Neutrophil (primary cell): ENCODE results near the gene SDCCAG8.

Source experiments
- H3K27ac ChIP-seq: fragments of 200-600 bp; sonication (generic); 2 replicates; pipeline ENCODE4 v1.5.1; 2016; ENCODE audit warnings: mild to moderate bottlenecking, moderate library complexity
- H3K27me3 ChIP-seq: fragments of 200-600 bp; sonication (generic); 2 replicates; pipeline ENCODE4 v1.6.0; 2016; ENCODE audit warnings: mild to moderate bottlenecking
- H3K36me3 ChIP-seq: fragments of 200-600 bp; sonication (generic); 2 replicates; pipeline ENCODE4 v1.5.1; 2017
- H3K4me1 ChIP-seq, 2 experiments: fragments of 200-600 bp in 1 of 2; sonication (generic) in 1 of 2; 1 replicate in 1 of 2; 2 replicates in 1 of 2; pipeline versions ENCODE4 v1.5.1 to v1.6.1; 2013 to 2016; ENCODE audit warnings: low read depth in 1 of 2, low read length in 1 of 2, mild to moderate bottlenecking in 1 of 2, moderate library complexity in 1 of 2; ENCODE audit not compliant: control insufficient read depth in 1 of 2, insufficient read depth in 1 of 2
- H3K4me3 ChIP-seq, 2 experiments: fragments of 200-600 bp in 1 of 2; sonication (generic) in 1 of 2; 1 replicate in 1 of 2; 2 replicates in 1 of 2; pipeline ENCODE4 v1.5.1; 2013 to 2016; ENCODE audit warnings: low read depth in 1 of 2, low read length in 1 of 2, mild to moderate bottlenecking in 1 of 2, moderate library complexity in 1 of 2
- H3K9me3 ChIP-seq: fragments of 200-600 bp; sonication (generic); 2 replicates; pipeline ENCODE4 v1.5.1; 2016
- TF ChIP-seq, protein P1 (sequence below): fragments of 200-600 bp; sonication (generic); IDR thresholded peaks from 2 replicates; pipeline ENCODE4 v1.5.1; 2016; ENCODE audit warnings: antibody characterized with exemption

Gene SDCCAG8

DNA sequence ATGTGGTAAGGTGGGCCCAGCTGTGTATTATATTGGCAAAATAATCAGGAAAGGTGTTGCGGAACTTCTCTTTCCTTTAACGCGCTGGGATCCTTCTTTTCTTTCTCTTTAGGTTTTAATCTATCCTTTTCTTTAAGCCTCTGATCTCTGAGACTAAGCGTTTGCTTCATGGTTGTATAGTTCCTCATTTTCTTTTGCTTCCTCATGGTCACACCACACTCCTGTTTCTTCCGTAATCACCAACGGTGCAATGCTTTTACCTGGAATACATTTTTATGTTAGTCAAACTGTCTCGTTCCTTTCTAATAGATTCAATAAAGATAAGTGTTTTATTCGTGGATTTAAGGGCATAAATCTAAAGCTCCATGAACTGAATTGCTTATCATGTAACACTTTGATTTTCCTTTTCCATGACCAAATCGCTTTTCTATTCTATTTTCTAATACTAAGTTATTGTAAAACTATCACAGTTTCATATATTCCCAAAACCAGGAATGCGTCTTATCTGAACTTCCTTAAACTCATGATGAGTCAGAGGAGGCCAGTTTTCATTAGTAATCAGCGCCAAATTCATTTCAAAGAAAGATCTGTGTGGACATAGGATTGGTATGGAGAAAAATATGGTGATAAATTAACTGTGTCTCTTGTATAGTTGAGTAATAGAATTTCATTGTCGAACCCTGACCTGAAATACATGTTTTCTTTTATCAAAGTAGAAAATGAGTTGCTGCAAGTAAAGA, 12.2 kb downstream of the SDCCAG8 start:
- peaks cover 73% of the 10 kb centered on the region in 2 experiments for H3K4me1 ChIP-seq
- no peaks in the 10 kb centered on the region for H3K9me3 ChIP-seq
- H3K36me3 ChIP-seq: no peaks in the 10 kb centered on the region
- H3K27me3 ChIP-seq: no peaks in the 10 kb centered on the region
- peak overlapping the region; percentile 94 for H3K27ac ChIP-seq
- peak overlapping the region; percentile 56 for H3K4me3 ChIP-seq
- TF ChIP-seq, protein P1, sequence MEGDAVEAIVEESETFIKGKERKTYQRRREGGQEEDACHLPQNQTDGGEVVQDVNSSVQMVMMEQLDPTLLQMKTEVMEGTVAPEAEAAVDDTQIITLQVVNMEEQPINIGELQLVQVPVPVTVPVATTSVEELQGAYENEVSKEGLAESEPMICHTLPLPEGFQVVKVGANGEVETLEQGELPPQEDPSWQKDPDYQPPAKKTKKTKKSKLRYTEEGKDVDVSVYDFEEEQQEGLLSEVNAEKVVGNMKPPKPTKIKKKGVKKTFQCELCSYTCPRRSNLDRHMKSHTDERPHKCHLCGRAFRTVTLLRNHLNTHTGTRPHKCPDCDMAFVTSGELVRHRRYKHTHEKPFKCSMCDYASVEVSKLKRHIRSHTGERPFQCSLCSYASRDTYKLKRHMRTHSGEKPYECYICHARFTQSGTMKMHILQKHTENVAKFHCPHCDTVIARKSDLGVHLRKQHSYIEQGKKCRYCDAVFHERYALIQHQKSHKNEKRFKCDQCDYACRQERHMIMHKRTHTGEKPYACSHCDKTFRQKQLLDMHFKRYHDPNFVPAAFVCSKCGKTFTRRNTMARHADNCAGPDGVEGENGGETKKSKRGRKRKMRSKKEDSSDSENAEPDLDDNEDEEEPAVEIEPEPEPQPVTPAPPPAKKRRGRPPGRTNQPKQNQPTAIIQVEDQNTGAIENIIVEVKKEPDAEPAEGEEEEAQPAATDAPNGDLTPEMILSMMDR: no peak

DNA sequence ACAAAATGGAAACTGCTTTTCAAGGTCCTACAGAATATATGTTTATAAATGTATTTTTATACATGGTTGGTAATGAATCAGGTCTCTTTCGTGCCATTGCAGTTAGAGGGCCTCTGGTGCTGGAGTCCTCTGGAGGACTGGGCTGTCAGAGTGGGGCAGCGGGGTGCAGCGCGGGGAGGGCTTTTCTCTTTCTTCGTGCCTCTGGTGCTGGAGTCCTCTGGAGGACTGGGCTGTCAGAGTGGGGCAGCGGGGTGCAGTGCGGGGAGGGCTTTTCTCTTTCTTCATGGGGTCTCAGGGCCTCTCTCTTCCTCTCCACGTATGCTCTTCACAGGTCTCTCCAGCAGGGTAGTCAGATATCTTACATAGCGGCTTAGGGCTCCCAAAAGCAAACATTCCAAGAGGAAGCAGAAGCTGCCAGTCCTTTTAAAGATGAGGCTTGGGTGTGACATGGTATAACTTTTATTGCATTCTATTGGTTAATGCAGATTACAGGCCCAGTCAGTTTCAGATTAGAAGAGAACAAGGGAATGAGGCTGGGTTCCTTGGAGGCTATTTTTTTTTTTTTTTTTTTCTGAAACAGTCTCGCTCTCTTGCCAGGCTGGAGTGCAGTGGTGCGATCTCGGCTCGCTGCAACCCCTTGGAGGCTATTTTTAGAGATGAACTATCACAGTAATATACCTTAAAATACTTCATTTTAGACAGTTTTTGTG, 13.1 kb downstream of the SDCCAG8 start:
- H3K4me1 ChIP-seq: peaks cover 70% of the 10 kb centered on the region in 2 experiments
- H3K36me3 ChIP-seq: no peaks in the 10 kb centered on the region
- H3K27me3 ChIP-seq: no peaks in the 10 kb centered on the region
- H3K27ac ChIP-seq: peak overlapping the region; percentile 94
- TF ChIP-seq, protein P1: no peak
- peak overlapping the region in 1 of 2 experiments; percentile 56 for H3K4me3 ChIP-seq
- H3K9me3 ChIP-seq: no peaks in the 10 kb centered on the region

DNA sequence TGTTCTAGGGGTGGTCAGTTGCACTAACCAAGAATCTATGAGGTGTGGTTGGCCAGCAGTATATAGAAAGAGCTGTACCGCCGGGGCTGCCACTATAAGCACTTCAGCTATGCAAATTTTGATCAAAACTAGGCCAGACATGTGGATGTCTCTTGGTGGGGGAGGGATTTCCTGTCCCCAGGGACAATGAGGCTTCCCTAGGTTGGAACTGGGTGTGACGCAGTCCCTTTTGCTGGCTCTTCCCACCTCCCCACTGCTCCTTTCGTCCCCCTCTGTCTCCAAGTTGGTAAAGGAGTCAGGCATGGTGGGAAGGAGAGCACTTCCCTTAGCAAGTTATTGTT, 13.6 kb downstream of the SDCCAG8 start:
- H3K27ac ChIP-seq: peak overlapping the region; percentile 94
- H3K4me1 ChIP-seq: peaks cover 64% of the 10 kb centered on the region in 2 experiments
- no peak overlapping the region for H3K4me3 ChIP-seq

GRCh38 chr1:243270097-243270864, 14.4 kb downstream of the SDCCAG8 start:
- TF ChIP-seq, protein P1: no peak
- Histone ChIP-seq H3K9me3 (no peaks in the 10 kb centered on the region), H3K4me1 (peaks cover 56% of the 10 kb centered on the region in 2 experiments), H3K27me3 (no peaks in the 10 kb centered on the region), H3K36me3 (peaks cover 3% of the 10 kb centered on the region), H3K4me3 (no peak overlapping the region), H3K27ac (peak overlapping the region; percentile 94)

More for the DNA sequence above, 13.6 kb downstream of the SDCCAG8 start:
- TF ChIP-seq, protein P1: no peak
- Histone ChIP-seq H3K27me3 (no peaks in the 10 kb centered on the region), H3K9me3 (no peaks in the 10 kb centered on the region), H3K36me3 (no peaks in the 10 kb centered on the region)

- Histone ChIP-seq H3K9me3 (no peaks in the 10 kb centered on the region), H3K36me3 (peaks cover 3% of the 10 kb centered on the region), H3K27ac (no peak overlapping the region), H3K27me3 (no peaks in the 10 kb centered on the region), H3K4me3 (no peak overlapping the region), H3K4me1 (peaks cover 39% of the 10 kb centered on the region in 2 experiments)
- TF ChIP-seq, protein P1: no peak
Observed at GRCh38 chr1:243271996-243272395, 16.2 kb downstream of the SDCCAG8 start.
